HG02981 (cell line): ENCODE measurements around the gene WNT7A.
"Not testable (repeated sequence)": the region's sequence is repeated elsewhere in the genome, so short reads cannot be mapped to it uniquely, and the experiment has no call there.

ENCODE experiments used
- ATAC-seq: cut with Tn5 transposase; IDR thresholded peaks from one replicate; pipeline ENCODE4 v1.9.1; 2021; ENCODE audit warnings: mild to moderate bottlenecking, moderate library complexity; ENCODE audit not compliant: unreplicated experiment

The WNT7A gene

DNA sequence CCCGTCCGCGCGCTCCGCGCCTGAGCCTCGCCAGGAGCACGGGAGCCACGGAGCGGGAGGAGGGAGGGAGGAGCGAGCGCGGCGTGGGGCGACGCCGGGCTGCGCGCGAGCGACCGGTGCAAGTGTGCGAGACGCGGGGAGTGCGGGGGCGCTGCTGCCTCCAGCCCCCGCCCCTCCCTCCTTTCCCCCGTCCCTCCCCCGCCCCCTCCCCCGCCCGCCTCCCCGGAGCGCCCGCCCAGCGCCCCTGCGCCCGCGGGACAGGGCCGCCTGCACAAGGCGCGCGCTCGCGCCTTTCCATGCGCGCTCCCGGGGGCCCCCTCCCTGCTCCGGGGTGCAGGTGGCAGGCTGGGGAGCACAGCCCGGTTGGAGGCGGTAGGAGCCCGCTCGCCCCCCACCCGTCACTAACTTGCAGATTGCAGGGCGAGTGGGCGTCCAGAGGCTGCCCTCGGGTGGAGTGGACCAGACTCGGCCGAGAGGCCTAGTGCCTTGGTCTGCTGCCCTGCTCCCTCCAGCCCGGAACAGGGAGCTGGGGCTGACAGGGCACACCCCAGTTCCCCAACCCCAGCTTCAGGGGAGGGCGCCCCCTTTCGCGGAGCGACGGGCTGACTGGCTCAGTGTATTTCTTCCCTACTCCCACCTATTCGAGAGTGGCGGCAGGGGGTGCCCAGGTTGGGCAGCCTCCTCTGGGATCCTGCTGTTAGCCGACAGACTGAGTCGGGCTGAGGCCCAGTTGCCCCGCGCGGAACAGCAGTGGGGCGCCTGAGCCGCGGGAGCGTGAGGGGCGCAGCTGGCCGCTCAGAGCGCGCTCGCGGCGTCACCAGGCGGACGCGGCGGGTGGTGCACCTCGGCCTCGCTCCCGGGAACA is at the start of gene WNT7A:
Gene WNT7A, minus strand, starts transcription at position 126 of the 865 bp plus-strand sequence. CDS start 255 bp downstream, outside the sequence.
- no peak for ATAC-seq

DNA sequence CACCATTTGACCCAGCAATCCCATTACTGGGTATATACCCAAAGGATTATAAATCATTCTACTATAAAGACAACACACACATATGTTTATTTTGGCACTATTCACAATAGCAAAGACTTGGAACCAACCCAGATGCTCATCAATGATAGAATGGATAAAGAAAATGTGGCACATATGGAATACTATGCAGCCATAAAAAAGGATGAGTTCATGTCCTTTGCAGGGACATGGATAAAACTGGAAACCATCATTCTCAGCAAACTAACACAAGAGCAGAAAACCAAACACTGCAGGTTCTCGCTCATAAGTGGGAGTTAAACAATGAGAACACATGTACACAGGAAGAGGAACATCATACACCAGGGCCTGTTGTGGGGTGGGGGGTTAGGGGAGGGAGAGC is 48.9 kb upstream of the WNT7A start:
- ATAC-seq, result not testable (repeated sequence)

DNA sequence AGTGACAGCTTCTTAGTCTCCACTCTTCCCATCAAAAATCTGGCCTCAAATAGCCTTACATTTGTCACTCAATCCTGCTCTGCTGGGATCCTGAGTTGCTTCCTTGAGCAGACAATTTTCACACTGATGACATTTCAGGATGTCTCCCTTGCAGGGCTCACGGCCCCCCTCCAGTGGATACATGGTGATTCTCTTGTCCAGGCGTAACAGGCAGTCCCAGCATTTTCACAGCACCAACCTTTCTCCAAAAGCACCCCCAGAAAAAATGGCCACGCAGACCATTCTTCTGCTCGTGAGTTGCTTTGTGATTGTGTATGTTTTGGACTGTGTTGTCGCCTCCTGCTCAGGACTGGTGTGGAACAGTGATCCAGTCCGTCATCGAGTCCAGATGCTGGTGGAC is 47.4 kb upstream of the WNT7A start:
- no peak for ATAC-seq

DNA sequence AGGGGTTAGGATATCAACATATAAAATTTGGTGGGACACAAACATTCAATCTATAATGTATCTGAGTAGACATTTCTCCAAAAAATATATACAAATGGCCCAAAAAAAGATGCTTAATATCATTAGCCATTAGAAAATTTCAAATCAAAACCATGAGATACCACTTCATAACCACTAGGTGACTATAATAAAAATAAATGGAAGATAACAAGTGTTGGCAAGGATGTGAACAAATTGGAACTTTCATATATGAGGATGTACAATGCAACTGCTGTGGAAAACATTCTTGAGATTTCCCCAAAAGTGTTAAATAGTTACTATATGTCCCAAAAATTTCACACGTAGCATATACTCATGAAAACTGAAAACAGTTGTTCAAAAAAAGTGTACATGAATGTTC is 36.5 kb upstream of the WNT7A start:
- no peak for ATAC-seq

DNA sequence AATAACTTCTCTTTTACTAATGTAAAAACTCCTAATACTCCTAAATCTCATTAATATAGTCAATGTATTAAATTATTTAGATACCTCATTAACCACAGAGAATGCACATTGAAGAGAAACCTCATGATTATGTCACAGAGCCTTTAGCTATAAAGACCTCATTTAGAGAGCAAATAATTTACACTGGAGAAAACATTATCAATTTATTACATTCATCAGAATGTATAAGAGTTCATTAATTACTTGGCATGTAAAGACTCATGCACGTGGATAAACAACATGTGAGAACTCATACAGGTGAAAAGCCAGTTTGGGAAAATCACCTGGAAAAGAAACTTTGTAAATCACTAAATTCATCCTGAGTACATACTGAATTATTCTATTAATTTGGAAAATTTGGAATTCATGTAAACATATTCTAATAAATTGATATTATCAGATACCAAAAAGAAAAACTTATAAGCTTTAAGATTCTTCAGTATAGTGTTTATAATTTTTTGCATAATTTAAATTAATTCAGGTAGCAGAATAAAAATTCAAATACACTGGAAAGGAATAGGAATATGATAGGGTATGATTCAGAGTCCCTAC is 22.9 kb upstream of the WNT7A start:
- ATAC-seq, result no peak

DNA sequence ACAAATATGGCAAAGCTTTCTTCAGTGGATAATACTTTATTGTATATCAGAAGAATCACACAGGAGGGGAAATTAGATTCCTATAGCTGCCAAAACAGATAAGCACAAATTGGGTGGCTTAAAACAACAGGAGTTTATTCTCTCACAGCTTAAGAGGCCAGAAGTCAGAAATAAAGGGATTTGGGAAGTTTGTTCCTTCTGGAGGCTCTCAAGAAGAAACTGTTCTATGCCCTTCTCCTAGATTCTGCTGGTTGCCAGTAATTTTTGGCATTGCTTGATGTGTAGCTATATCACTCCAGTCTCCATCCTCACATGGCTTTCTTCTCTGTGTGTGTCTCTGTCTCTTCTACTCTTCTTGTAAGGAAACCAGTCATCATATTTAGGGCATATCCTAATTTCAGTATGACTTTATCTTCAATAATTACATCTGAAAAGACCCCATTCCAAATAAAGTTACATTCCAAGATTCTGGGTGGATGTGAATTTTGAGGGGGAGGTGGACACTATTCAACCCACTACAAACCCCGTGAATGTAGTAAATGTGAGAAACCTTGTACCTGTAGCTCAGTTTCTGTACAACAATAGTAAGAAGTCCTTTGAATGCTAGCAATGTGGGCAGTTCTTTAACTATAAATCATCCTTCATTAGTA is 22.2 kb upstream of the WNT7A start:
- ATAC-seq, result no peak

DNA sequence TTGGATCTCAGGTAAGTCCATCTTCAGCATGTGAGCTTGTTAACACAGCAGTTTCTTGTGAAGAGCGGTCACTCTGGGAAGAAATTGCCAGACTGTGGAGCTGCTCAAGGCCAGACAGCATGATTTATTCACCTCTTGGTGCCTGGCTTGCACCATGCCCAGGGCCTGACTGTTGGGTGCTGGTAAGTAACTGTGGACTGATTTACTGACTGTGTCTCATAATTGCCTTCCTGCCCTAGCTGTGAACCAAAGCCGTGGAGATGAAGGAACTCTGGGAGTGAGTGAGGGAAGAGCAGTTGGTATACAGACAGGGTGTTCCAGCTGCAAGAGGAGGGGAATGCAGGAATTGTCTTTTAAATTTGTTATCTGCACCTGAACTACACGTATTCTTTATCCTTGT is 18.5 kb upstream of the WNT7A start:
- no peak for ATAC-seq

DNA sequence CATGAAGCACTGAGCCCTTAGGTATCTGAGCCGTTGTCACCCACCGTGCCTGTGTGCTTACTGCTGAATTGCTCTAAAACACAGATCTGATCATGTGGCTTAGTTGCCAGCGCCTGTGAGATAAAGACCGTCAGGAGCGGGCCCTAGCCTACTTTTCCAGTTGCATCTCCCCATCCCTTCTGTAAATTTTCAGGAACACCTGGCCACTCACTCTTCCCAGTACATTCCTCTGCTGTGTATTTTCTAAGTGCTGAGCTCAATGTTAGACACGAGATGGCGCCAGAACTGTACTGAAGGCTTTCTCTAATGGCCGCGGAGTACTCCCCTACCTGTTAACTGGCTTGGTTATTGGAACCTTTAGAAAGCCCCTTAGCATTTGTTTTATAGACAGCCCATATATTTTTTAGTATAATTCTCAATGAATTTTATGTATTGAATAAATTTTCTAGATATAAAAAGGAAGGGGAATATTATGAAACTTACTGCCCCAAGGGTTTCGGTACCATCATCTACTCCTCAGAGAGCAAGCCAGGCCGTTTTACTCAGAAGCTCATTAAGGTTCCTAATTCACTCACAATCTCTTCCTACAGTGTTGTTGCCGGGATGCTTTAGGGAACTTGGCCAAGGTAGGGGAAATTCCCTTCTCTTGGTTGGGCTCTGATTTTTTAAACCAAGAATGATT is 16.7 kb upstream of the WNT7A start:
- no peak for ATAC-seq

DNA sequence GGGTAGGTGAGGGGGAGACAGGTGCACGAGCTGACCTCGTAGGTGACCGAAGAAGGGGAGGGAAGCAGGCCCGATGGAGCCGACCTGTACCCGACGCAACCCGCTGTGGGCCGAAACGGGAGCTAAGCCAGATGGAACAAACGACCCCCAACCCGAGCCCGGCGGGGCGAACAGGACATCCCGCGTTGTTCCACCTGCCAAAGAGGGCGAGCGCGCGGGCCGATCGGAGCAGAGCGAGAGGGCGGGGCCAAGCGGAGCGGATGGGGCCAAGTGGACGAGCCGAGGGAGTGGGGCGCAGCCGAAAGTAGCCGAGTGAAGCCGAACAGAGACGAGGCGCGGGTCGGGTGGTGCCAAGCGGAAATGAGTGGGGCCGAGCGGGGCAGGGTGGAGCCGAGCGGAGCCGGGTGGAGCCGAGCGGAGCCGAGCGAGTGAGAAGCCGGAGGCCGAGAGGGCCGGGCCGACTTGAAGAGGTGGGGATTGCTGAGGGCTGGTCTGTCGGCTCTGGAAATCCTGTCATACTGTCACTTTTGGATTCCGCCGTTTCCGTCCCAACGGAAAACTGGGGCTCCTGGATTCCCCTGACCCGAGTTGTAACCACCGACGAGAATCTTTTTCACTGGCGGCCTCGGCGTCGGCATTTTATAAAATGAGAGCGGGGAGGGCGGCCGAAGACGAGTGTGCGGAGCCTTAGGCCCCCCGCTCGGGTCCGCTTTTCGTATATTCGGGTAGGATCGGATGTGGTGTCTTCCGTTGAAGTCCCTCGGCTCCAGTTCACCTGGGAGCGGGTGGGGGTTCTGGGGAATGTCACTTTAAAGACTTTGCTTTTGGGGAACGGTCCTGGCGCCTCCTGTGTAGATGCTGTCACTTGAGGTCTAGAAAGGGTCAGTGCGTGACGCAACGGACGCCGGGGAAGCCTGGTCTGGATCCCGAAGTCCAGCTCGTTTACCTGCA is 15.6 kb upstream of the WNT7A start:
- ATAC-seq, result peak; percentile 98

DNA sequence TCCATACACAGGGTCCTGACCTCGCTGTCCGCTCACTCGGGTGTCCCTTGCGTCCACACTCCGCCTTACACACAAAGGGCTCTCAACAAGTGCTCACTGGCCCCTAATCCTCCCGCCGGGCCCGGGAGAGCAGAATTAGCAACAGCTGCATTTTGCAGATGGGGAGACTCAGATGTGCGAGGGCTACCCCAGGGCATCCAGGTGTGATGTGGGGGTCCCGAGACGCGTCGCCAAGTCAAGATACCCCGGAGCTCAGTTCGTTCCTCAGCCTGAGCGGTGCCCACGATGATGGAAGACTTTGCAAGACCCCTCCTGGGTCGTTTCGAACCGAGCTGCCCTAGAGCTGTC is 14.9 kb upstream of the WNT7A start:
- ATAC-seq, result no peak

DNA sequence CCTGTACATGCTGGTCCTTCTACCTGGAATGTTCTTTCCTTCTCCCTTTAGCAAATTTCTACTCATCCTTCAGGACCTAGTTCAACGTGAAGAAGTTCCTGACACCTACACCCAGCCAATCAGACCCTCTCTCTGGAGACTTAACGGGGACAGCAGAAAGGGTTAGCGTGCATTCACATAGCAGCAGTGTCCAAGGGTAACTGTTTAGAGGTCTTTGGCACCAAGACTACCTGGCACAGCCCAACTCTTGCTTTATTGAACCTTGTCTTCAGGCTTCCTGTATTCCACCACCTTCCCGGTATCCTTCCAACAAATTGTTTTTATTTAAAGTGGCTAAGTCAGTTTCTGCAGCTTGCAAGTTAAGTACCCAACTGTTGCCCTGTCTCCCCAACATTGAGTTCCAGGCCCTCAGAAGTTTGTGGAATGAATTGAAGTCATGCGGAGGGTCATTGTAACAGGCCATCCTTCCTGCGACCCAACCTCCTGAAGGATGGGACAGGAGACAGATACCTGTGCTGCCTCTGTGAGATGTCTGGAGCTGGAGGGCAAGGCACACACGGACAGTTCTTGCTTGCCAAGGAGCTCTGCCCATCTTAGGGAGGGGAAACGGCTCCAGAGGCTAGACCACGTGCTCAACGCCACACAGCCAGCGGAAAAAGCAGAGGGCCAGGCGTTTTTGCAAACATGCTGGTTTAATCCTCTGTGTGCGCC is 14.4 kb upstream of the WNT7A start:
- ATAC-seq, result no peak

DNA sequence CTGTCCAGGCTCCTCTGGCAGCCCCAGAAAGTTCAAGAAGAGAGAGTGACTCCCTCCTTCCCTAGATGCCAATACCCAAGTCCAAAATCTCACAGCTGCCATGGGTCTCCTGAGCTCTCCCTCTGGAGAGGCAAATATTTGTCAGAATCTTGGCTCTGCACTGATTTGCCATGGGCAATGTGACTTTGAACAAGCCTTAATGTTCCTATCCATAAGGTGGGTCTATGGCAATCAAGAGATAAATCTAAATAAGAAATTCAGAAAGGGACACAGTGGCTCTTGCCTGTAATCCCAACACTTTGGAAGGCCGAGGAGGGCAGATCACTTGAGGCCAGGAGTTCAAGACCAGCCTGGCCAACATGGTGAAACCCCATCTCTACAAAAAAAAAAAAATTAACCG is 12.4 kb upstream of the WNT7A start:
- no peak for ATAC-seq

DNA sequence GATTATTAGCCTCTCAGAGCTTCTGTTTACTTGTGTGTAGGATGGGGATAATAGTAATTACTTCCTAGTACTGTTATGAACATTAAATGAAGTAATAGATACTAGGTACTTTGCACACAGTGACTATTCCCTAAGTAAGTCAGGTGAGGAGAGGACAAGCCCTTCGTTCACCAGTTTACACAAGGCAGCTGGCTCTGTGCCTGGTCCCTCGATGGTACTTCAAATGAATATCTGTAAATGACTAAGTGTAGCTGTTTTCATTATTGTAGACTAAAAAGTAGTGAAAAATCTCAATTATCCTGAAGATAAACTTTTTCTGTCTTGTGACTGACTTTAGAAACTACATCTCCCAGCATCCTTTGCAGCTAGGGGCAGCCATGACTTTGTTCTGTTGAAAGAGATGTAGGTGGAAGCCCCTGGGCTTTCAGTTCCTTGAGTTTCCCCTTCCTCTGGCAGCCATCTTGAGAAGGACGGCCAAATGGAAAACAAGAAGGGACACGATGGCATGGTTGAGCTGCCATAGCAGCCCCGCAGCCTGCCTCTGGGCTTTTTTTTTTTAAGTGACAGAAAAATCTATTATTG is 11.7 kb upstream of the WNT7A start:
- no peak for ATAC-seq

DNA sequence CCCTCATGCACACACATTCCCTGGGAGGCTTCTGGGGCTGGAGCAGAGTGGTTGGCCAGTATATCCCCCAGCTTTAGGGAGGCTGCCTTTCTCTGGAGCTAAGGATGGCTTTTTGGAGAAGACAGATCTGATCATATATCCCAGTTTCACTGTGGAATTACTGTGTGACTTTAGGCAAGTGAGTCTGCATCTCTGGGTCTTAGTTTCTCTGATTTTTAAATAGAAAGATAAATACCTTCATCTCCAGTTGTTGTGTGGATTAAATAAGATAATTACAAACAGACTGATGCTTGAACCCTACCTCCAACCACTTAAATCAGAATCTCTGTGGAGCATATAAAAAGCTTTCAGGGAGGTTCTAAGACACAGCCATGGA is 11.1 kb upstream of the WNT7A start:
- no peak for ATAC-seq

DNA sequence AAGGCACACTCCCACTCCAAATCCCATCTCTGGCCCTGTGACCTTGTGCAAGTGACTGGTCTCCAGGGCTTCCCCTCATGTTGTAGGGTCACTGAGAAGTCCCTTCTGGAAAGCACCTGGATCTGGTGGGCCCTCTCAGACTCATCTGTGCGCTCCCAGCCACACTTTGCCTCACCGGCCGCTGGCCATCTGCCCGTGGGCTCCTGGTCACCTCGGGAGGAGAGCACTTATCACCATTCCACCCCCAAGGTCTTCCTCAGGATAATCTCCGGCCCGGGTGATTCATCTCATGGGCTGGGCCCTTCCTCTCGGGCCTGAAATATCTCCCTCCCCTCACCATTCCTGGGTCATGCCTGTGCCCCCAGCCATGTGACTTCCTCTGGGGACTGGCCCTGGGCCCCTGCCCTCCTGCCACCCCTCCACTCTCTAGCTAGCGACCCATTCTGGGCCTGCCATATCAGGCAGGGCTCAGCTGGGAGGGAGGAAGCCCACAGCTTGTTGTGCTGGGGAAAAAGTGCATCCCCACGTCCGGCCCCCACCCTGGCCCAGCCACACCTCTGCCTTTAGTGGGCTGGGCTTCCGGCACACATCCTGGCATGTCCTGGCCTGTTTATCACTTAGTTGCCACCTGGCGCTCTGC is 10.6 kb upstream of the WNT7A start:
- ATAC-seq, result no peak

DNA sequence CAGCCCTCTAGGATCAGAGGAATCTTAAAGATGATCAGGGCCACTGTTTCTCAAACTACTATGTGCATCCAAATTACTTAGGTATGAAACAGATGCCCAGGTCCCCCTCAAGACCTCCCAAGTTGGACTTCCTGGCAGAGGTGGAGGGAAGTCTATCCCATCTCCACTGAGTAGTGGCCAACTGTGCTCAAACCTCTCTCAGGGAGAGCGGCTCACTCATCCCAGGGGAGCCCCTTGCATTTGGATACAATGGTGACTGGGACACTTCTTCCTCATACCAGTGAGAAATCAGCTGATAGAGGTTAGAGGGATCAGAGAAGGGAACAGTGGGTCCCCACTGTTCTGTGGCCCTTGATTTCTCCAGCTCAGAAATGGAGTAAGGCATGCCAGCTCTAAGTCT is 8.7 kb upstream of the WNT7A start:
- ATAC-seq, result no peak

DNA sequence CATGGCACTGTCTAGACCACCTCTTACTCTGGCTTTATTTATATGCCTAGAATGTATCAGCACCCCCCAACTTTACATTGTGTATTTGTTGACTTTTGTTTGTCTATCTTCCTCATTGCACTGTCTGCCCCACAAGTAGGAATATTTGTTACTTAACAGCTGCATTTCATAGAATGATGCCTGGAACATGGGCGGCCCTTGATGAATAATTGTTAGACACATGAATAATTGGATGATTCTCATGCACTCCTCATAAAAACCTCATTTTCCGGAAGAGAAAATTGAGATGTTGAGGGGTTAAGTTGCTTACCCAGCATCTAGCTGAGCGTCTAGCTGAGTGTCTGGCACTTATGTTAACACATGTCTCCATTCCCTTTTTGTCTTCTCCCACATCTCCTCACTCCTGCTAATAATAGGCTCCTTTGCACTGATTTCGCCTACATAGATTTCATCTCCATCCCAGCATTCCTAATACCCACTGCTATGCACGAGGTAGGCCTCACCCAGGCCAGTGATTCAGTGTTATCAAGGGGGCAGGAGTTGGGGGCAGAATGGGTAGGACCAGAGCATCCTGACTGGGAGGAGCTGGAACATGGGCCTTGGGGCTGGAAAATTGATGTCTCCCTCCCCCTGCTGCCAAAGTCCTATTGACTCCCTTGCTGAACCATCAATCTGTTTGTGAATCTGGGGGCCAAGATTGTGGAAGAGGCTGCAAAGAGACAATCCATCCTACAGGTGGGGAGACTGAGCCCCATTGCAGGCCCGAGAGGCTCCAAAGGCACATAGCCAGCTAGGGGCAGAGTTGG is 7.8 kb upstream of the WNT7A start:
- ATAC-seq, result no peak

DNA sequence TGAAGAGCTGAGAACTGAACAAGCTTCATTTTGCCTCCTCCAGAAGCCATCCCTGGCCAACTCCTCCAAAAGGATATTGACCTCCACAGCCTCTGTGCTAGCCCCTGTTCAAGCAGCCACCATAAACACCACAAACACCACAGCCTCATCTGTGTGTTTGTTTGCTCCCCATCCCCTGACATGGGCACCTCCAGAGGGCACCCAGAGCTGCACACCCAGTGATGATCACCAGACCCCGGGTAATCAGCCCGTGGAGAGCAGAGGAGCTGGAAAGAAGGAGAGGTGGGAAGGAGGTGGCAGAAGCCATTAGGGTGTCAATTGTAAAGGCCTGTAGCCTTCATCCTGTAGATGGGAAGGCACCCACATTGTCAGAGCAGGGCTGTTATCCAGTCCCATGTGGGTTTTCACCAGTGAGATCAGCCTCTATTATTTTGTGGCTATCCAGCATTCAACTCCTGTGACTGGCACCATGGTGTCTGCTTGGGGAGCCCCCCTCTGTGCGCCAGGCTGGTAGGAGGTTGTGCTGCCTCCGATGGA is 6.8 kb upstream of the WNT7A start:
- ATAC-seq, result no peak
